Loucy (cell line): ENCODE data around the gene TM2D3.

Experiments used
- H2AFZ ChIP-seq: fragments of 200-600 bp; sonication (generic); 2 replicates; pipeline ENCODE4 v1.6.0; 2016; ENCODE audit warnings: antibody characterized with exemption, mild to moderate bottlenecking, low read length, moderate library complexity
- H3F3A ChIP-seq: fragments of 200-600 bp; 2 replicates; pipeline ENCODE4 v1.6.0; 2016; ENCODE audit warnings: antibody characterized with exemption, low read depth, mild to moderate bottlenecking
- H3K27me3 ChIP-seq: fragments of 200-600 bp; sonication (generic); 2 replicates; pipeline ENCODE4 v1.6.1; 2014; ENCODE audit warnings: low read length, mild to moderate bottlenecking; ENCODE audit not compliant: insufficient read depth, poor library complexity, severe bottlenecking
- H3K36me3 ChIP-seq: fragments of 200-600 bp; sonication (generic); 2 replicates; pipeline ENCODE4 v1.6.1; 2016; ENCODE audit warnings: low read length; ENCODE audit not compliant: insufficient read depth
- H3K4me1 ChIP-seq: fragments of 200-600 bp; sonication (generic); 2 replicates; pipeline ENCODE4 v1.5.1; 2014; ENCODE audit warnings: low read length, mild to moderate bottlenecking; ENCODE audit not compliant: insufficient read depth, poor library complexity, severe bottlenecking
- H3K4me2 ChIP-seq: fragments of 200-600 bp; sonication (generic); 2 replicates; pipeline ENCODE4 v1.6.0; 2014; ENCODE audit warnings: antibody characterized with exemption, low read length, low read depth, mild to moderate bottlenecking; ENCODE audit not compliant: poor library complexity, severe bottlenecking
- H3K4me3 ChIP-seq: fragments of 200-600 bp; sonication (generic); 2 replicates; pipeline ENCODE4 v1.5.1; 2014; ENCODE audit warnings: low read length, mild to moderate bottlenecking, mixed read lengths; ENCODE audit not compliant: poor library complexity, severe bottlenecking
- H3K79me2 ChIP-seq: fragments of 200-600 bp; sonication (generic); 2 replicates; pipeline ENCODE4 v1.6.1; 2014; ENCODE audit warnings: low read length; ENCODE audit not compliant: insufficient read depth
- H3K9ac ChIP-seq: fragments of 200-600 bp; sonication (generic); 2 replicates; pipeline ENCODE4 v1.6.0; 2014; ENCODE audit warnings: mild to moderate bottlenecking, low read depth, low read length, moderate library complexity; ENCODE audit not compliant: poor library complexity, severe bottlenecking
- H3K9me2 ChIP-seq: fragments of 200-600 bp; sonication (generic); replicated peaks from 2 replicates; pipeline ENCODE4 v1.6.1; 2016; ENCODE audit warnings: low read depth, low read length, mixed read lengths
- H3K9me3 ChIP-seq: fragments of 200-600 bp; sonication (generic); 2 replicates; pipeline ENCODE4 v1.6.1; 2014; ENCODE audit warnings: mild to moderate bottlenecking, antibody characterized with exemption, low read length, low read depth; ENCODE audit not compliant: insufficient read depth
- H4K20me1 ChIP-seq: fragments of 200-600 bp; sonication (generic); 2 replicates; pipeline ENCODE4 v1.6.0; 2014; ENCODE audit warnings: antibody characterized with exemption, low read length, mild to moderate bottlenecking; ENCODE audit not compliant: insufficient read depth, poor library complexity, severe bottlenecking
- EZH2phosphoT487 ChIP-seq: fragments of 200-600 bp; IDR thresholded peaks from 2 replicates; pipeline ENCODE4 v1.6.1; 2018; ENCODE audit warnings: antibody characterized with exemption, mild to moderate bottlenecking, moderate library complexity, borderline replicate concordance
- TF ChIP-seq, protein P1 (sequence below): fragments of 200-600 bp; sonication (generic); conservative IDR thresholded peaks from 2 replicates; pipeline ENCODE4 v1.5.1; 2014; ENCODE audit warnings: mild to moderate bottlenecking, antibody characterized with exemption, low read length

TM2D3 gene

DNA sequence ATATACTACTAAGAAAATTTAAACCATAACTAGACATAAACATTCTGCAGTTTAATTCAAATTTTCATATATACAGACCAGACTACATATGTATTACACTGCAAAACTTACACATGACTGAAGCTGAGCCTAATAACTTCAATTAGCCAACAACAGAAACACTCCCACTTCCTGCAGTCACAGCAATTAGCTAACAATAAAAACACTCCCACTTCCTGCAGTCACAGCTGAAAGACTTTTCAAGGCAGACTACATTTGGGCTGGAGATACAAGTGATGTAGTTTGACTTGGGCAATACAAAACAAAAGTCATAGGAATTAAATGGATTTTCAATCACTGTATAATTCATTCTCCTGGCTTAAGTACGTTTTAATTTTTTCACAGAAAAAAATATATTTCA is 10.3 kb downstream of the TM2D3 start:
- Histone ChIP-seq H4K20me1 (peaks cover 22% of the 10 kb centered on the region), H3K27me3 (no peaks in the 10 kb centered on the region), H3F3A (no peaks in the 10 kb centered on the region; the same call in 1 of the 2 replicates), H3K4me3 (peak overlapping the region; percentile 53), H3K4me2 (peak overlapping the region; percentile 67), H3K79me2 (peaks cover 5% of the 10 kb centered on the region; the same call in 1 of the 2 replicates), H3K9ac (peak overlapping the region; percentile 27), H2AFZ (no peak overlapping the region), H3K4me1 (peaks cover 23% of the 10 kb centered on the region), H3K9me2 (no peaks in the 10 kb centered on the region), H3K9me3 (no peaks in the 10 kb centered on the region), H3K36me3 (peaks cover 30% of the 10 kb centered on the region; the same call in 1 of the 2 replicates)
- TF ChIP-seq EZH2phosphoT487 = no peak
- TF ChIP-seq, protein P1, sequence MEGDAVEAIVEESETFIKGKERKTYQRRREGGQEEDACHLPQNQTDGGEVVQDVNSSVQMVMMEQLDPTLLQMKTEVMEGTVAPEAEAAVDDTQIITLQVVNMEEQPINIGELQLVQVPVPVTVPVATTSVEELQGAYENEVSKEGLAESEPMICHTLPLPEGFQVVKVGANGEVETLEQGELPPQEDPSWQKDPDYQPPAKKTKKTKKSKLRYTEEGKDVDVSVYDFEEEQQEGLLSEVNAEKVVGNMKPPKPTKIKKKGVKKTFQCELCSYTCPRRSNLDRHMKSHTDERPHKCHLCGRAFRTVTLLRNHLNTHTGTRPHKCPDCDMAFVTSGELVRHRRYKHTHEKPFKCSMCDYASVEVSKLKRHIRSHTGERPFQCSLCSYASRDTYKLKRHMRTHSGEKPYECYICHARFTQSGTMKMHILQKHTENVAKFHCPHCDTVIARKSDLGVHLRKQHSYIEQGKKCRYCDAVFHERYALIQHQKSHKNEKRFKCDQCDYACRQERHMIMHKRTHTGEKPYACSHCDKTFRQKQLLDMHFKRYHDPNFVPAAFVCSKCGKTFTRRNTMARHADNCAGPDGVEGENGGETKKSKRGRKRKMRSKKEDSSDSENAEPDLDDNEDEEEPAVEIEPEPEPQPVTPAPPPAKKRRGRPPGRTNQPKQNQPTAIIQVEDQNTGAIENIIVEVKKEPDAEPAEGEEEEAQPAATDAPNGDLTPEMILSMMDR = no peak

DNA sequence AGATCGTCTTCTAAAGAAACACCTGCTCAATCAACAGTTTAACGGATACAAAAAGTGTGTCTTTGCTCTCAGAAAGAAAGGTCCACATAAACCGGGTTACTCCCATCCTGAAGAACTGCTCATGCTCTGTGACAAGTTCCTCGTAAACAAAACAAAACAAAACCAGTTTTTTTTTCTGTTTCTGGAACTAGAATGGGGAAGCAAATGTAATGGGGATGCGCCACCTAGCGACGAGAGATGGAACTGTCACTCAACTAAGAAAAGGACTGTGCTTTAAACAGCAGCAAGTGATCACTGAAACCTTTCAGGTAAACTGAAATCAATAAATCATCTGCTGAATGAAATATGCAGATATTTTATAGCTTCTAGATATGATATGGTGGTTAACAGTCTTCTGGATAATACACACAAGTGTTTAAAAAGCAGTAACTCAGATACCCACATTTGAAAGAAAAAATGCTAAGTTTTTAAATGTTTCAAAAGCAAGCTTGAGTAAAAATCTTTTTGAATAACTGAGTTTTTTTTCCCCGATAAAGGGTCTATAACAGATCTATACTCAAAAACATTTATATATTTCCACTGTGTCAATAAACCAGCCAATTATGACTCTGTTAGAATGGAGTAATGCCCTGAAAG is 10.9 kb downstream of the TM2D3 start:
- Histone ChIP-seq H3K4me1 (peaks cover 23% of the 10 kb centered on the region), H3K9me3 (no peaks in the 10 kb centered on the region), H2AFZ (no peak overlapping the region), H3K79me2 (no peaks in the 10 kb centered on the region), H4K20me1 (peaks cover 18% of the 10 kb centered on the region), H3K4me3 (peak overlapping the region; percentile 53), H3K4me2 (peak overlapping the region; percentile 67), H3F3A (no peaks in the 10 kb centered on the region; the same call in 1 of the 2 replicates), H3K9me2 (no peaks in the 10 kb centered on the region), H3K27me3 (no peaks in the 10 kb centered on the region), H3K9ac (peak overlapping the region; percentile 27), H3K36me3 (peaks cover 30% of the 10 kb centered on the region; the same call in 1 of the 2 replicates)
- TF ChIP-seq EZH2phosphoT487 = no peak
- TF ChIP-seq, protein P1 = peak; percentile 99

DNA sequence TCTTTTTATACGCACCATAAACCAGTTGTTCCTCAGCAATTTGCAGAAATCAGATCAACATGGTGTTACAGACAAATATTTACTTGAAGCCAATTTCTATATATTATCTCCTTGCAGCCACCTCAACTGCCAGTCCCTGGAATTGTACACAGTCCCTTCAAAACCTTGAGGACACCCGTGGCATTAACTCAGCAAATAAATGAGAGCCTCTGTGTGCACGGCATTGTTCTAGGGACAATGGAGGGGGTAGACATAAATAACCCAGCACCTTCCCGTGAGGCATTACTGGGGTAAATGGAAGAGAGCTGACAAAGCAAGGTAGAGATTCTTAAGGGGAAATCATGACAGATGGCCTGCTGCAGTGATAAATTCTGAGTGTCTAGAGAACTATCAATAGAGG is 12.5 kb downstream of the TM2D3 start:
- Histone ChIP-seq H3F3A (no peaks in the 10 kb centered on the region; the same call in 1 of the 2 replicates), H3K36me3 (peaks cover 17% of the 10 kb centered on the region; the same call in 1 of the 2 replicates), H2AFZ (no peak overlapping the region), H3K4me3 (no peak overlapping the region), H3K4me1 (peaks cover 23% of the 10 kb centered on the region), H3K4me2 (no peak overlapping the region), H3K9me2 (no peaks in the 10 kb centered on the region), H3K79me2 (no peaks in the 10 kb centered on the region), H3K27me3 (no peaks in the 10 kb centered on the region), H4K20me1 (peaks cover 18% of the 10 kb centered on the region), H3K9me3 (no peaks in the 10 kb centered on the region), H3K9ac (no peak overlapping the region)
- no peak for TF ChIP-seq EZH2phosphoT487
- TF ChIP-seq, protein P1 = no peak
